GM21447 (cell line): ENCODE measurements around the gene HBEGF.

Experiments used
- ATAC-seq: cut with Tn5 transposase; IDR thresholded peaks from one replicate; pipeline ENCODE4 v1.9.1; 2021; ENCODE audit not compliant: unreplicated experiment

Gene HBEGF, protein sequence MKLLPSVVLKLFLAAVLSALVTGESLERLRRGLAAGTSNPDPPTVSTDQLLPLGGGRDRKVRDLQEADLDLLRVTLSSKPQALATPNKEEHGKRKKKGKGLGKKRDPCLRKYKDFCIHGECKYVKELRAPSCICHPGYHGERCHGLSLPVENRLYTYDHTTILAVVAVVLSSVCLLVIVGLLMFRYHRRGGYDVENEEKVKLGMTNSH

GRCh38 chr5:140346348-140347221 is at the start of gene HBEGF:
TSS of gene HBEGF (minus strand) at chr5:140346603. CDS start at chr5:140346328, 275 bp downstream.
- peak; percentile 74 for ATAC-seq

GRCh38 chr5:140393738-140394137 is 47.3 kb upstream of the HBEGF start:
- ATAC-seq, result no peak

- no peak for ATAC-seq
Observed at GRCh38 chr5:140391732-140392131, 45.3 kb upstream of the HBEGF start.

DNA sequence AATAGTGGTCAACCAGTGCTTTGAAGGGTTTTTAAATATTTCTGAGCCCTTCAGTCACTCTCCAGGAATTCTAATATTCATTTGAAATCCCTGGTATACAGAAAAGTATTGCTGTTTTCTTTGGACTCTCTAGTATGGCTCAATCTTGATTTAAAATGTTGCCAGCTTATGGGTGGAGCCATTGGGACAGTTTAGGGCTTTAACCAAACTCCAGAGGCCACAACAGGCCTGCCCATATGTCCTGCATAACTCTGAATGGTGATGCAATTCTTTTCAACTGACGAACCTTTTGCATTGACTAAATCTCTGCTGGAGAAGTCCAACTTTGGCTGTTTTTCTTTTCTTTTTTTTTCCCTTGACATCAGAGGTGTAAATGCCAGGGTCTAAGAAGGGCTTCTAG is 44.9 kb upstream of the HBEGF start:
- no peak for ATAC-seq

GRCh38 chr5:140388052-140388451 is 41.6 kb upstream of the HBEGF start:
- ATAC-seq, result no peak

DNA sequence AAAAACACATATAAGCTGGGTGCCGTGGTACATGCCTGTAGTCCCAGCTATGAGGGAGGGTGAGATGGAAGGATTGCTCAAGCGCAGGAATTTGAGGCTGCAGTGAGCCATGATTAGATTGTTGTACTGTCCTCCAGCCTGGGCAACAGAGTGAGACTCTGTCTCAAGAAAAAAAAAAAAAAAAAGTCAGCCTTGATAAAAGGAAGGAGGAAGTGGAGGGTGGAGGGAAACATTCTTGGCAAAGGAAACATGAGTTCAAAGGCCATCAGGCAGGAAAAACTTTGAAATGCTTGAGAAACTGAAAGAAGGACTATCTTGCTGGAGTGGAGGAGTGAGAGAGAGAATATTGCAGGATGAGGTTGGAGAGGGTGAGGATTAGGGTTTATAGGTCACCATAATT is 36.9 kb upstream of the HBEGF start:
- no peak for ATAC-seq

DNA sequence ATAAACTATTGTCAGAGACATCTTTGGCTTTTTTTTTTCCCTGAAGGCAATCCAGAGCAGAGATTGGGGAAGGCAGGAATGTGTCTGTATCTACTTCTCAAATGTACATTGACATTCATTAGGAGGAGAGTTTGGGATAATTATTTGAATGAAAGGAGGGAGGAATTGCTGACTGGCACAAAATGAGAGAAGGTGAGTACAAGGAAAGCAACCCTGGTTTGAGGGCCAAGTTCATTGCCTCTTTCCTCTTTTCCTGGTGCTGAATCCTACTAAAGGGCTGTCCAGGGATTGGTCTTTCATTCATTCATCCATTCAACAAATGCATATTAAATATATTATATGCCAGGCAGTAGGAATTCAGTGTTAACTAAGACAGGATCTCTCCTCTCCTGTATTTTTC is 36.5 kb upstream of the HBEGF start:
- ATAC-seq, result no peak

DNA sequence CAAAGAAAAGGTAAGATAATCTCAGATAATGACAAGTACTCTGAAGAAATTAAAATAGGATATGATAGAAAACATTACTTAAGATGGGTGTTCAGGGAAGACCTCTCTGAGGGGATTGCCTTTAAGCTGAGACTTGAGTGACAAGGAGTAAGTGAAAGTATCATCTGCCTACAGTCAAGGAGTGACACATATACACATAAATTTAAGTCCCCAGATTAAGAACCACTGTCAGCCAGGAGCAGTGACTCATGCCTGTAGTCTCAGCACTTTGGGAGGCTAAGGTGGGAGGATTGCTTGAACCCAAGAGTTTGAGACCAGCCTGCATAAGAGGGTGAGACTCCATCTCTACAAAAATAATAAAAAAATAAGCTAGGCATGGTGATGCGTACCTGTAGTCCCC is 35.6 kb upstream of the HBEGF start:
- no peak for ATAC-seq

- no peak for ATAC-seq
Observed at GRCh38 chr5:140381351-140381750, 34.9 kb upstream of the HBEGF start.

DNA sequence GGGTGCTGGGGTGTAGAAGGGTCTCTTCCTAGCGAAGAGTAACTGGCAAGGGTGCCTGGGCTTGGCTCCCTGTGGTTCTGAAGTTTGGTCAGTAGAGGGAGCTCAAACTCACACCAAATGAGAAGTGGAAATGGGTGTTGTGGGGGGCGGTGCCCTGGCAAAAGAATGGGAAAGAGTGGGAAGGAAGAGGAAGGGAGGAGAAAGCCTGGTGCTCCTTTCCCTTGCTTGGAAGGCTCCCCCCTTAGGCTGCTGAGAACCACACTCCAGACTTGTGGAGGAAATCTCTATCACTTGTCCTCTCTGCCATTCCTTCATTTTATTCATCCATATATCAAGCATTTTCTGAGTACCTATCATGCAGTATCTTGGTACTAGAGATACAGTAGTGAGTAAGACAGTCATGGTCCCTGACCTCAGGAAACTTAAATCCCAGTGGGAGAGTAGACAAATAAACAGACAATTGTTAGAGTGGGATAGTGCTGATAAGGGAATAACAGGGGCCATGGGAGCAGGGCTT is 26.6 kb upstream of the HBEGF start:
- peak; percentile 87 for ATAC-seq

DNA sequence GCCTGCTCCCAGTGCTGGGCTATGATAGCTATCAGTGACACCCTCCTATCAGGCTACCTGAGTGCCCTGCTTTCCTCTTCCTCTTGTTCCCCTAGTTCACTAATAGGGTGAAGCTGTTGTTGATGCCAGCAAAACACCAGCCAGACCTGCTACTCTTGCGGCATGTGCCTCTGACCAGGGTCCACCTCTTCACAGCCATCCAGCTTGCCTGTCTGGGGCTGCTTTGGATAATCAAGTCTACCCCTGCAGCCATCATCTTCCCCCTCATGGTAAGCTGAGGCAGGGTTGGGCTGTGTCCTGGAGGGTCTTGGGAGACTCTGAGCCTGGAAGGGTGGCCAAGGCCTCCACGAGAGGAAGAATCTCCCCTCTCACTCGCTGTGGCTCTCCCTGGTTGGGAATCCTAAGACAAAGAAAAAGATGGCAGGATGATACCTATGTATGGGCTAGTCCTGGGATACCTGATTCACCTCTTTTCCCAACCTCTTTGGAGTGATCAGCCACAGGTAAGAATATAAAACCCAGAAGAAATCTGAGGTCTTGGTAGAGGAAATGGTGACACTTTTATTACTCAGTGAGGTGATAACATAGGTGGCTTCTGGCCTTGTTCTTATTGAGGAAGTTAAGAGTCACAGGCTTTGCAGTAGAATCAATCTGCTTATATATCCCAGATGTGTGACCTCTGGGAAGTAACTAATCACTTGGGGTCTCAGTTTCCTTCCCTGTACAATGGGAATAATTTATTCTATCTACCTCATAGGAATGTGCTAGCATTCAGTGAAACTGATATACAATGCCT is 25.2 kb upstream of the HBEGF start:
- no peak for ATAC-seq

- no peak for ATAC-seq
Observed at GRCh38 chr5:140367256-140368013, 21.0 kb upstream of the HBEGF start.

- ATAC-seq, result no peak
Observed at GRCh38 chr5:140366589-140367255, 20.3 kb upstream of the HBEGF start.

- ATAC-seq, result no peak
Observed at GRCh38 chr5:140365941-140366340, 19.5 kb upstream of the HBEGF start.

DNA sequence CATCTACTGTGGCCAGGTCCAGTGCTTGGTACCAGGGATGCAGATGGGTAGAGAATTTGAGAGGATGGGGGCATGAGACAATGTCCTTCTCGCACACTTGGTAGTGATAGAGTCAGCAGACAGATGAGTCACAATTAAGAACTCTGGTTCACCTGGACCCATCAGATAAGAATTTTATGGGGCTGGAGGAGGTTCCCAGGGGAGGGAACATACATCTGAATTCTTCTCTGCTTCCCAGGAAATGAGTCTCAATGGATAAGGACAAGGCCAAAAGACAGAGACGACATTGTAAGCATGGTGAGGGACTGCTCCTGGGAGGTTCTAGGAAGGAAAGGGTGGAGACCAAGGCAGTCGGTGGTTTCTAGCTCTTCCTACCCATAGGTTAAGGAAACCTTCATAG is 18.9 kb upstream of the HBEGF start:
- ATAC-seq, result no peak

- no peak for ATAC-seq
Observed at GRCh38 chr5:140364472-140364765, 18.0 kb upstream of the HBEGF start.

- ATAC-seq, result no peak
Observed at GRCh38 chr5:140363631-140364471, 17.4 kb upstream of the HBEGF start.

DNA sequence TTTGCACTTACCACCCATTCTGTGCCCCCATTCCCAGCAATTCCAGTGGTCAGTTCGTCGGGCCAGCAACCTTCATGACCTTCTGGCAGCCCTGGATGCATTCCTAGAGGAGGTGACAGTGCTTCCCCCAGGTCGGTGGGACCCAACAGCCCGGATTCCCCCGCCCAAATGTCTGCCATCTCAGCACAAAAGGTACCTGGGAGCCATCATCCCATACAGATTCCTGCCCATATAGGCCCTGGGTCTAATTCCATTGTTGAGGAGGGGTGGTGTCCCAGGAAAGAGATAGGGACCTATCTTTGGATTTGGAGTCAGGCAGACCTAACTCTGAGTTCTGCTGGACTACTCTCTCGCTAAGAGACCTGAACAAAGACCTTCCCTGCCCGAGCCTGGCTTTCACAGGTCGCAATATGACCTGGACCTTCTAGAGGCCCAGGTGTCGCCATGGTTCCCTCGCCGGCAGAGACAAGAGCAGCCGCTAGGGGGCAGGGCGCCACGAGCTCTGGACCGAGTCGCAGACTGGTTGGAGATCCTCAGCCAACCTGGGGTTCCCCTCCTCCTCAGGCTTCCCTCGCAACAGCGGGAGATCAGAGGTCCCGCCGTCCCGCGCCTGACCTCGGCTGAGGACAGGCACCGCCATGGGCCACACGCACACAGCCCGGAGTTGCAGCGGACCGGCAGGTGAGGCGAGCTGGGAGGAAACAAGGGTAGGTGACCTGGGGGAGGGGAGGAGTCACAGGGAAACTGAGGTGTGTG is 16.6 kb upstream of the HBEGF start:
- ATAC-seq, result peak; percentile 88

DNA sequence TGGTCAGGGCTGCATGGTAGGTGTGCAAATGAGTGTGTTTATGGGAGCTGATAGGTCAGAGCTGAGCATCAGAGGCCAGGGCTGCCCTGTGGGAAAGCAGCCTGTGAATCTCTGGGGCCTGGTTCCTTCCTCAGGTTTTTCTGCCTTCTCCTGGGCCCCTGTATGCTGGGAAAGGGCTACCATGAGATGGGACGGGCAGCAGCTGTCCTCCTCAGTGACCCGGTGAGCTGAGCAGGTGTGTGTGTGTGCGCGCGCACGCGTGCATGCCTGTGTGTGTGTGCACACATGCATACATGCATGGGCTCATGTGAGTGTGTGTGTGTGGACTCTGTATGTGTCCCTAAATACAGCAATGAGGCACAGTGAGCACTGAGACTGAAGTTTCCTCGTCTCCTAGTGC is 15.9 kb upstream of the HBEGF start:
- ATAC-seq, result no peak
